ENCODE results near the gene CCNQ.

DNA sequence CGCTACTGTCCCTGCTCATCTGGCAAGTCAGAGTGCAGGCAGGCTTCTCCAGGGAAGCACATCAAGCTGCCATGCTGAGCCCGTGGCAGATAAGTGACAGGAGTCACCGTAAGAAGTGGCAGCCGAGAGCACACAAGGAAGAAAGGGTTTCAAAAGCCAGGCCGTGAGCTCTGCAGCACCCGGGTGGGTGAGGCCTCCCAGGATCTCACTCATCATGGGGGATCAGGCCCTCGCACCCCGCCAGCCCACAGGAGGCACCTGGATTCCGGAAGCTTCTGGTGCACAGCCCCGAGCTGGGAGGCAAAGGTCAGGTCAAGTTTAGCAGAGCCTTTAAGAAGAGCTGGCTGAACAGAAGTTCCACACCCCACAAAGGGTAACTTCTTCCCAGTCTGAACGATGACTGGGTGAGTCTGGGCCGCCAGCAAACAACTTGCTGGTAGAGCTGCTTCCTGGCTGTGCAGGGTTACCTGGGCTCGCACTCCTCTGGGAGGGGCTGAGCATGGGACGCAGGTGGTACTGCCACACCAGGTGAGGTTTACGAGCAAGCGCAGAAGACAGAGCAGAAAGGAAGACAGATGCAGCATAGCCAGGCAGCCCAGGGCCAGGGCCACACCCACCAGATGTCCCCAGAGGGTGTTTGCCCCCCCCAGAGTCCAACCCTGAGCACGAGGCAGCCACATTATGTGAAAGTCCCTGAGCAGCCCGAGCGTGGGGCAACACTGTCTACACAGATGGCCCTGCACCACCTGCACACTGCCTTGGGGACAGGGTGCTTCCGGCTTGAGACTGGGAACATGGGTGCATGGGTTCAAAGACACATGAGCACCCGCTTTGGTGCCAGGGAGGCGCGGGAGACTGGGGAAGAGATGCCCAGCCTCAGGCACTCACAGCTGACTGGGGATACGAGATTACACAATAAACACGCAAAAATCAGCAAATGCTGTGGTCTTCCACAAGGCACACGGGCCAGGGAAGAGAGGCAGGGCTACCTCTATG, 7.7 kb downstream of the CCNQ start:
- TF ChIP-seq, protein P1, sequence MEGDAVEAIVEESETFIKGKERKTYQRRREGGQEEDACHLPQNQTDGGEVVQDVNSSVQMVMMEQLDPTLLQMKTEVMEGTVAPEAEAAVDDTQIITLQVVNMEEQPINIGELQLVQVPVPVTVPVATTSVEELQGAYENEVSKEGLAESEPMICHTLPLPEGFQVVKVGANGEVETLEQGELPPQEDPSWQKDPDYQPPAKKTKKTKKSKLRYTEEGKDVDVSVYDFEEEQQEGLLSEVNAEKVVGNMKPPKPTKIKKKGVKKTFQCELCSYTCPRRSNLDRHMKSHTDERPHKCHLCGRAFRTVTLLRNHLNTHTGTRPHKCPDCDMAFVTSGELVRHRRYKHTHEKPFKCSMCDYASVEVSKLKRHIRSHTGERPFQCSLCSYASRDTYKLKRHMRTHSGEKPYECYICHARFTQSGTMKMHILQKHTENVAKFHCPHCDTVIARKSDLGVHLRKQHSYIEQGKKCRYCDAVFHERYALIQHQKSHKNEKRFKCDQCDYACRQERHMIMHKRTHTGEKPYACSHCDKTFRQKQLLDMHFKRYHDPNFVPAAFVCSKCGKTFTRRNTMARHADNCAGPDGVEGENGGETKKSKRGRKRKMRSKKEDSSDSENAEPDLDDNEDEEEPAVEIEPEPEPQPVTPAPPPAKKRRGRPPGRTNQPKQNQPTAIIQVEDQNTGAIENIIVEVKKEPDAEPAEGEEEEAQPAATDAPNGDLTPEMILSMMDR (IDR thresholded peaks at IDR 0.05): no peak
- TF ChIP-seq POLR2A (IDR thresholded peaks at IDR 0.05) (no peak), POLR2AphosphoS5 (IDR thresholded peaks at IDR 0.05) (no peak)
